H1 (cell line): ENCODE data around the gene AGPAT2. TPM values are rescaled to one million over a fixed set of nuclear protein-coding genes. Genes with fewer than 3 reads are reported as not detected.

Source experiments
- CHD1 ChIP-seq: IDR thresholded peaks from 2 replicates; pipeline ENCODE4 v1.6.1; 2012; ENCODE audit warnings: low read depth, low read length, improper control_type of control experiment
- polyA plus RNA-seq, 7 experiments: library from polyadenylated mRNA; depleted of rRNA in 3 of 7; stranded (reverse) in 5 of 7; unstranded in 2 of 7; fragments of >200 nt in 5 of 7; fragments of 200-250 nt in 2 of 7; gene quantifications; 1 replicate in 5 of 7; 2 replicates in 1 of 7; 4 replicates in 1 of 7; pipeline versions ENCODE4 v1.2.1 to v1.2.3, GENCODE V29; 2011 to 2013; ENCODE audit warnings: missing spikeins in 2 of 7, mixed read lengths in 2 of 7
- total RNA-seq: library from RNA; stranded (reverse); fragmentation: NEBNext Ultra II Directional; extraction: Animal tissue kit (Norgen Biotek cat#: 25700); gene quantifications from 2 replicates; pipeline ENCODE4 v1.2.1, GENCODE V29; 2021
- TF ChIP-seq, protein P1 (sequence below): IDR thresholded peaks from 2 replicates; pipeline ENCODE4 v1.6.1; 2012; ENCODE audit warnings: low read length, inconsistent platforms

The AGPAT2 gene
- total and polyA plus RNA-seq, 2 of the 8 experiments (the other 6 are each of a cell fraction or from before 2014, with no cell fraction given), result 31.6 to 37.6 TPM

GRCh38 chr9:136674786-136675349 lies 12.4 kb downstream of the AGPAT2 start (continued):
- TF ChIP-seq, protein P1, sequence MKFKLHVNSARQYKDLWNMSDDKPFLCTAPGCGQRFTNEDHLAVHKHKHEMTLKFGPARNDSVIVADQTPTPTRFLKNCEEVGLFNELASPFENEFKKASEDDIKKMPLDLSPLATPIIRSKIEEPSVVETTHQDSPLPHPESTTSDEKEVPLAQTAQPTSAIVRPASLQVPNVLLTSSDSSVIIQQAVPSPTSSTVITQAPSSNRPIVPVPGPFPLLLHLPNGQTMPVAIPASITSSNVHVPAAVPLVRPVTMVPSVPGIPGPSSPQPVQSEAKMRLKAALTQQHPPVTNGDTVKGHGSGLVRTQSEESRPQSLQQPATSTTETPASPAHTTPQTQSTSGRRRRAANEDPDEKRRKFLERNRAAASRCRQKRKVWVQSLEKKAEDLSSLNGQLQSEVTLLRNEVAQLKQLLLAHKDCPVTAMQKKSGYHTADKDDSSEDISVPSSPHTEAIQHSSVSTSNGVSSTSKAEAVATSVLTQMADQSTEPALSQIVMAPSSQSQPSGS, result no peak
- TF ChIP-seq CHD1, result no peak
